K562 (cell line): ENCODE measurements around the gene CAMK2N1. TPM values are rescaled to one million over a fixed set of nuclear protein-coding genes. Genes with fewer than 3 reads are reported as not detected.

ENCODE experiments used
- BRD9 ChIP-seq: fragments of 450-650 bp; IDR thresholded peaks from 2 replicates; pipeline ENCODE4 v1.6.1; 2018; ENCODE audit warnings: low read depth; ENCODE audit not compliant: partially characterized antibody
- CREB3 ChIP-seq: fragments of 450-650 bp; conservative IDR thresholded peaks from 2 replicates; pipeline ENCODE4 v1.6.1; 2016; ENCODE audit warnings: missing genetic modification characterization, low read depth, mild to moderate bottlenecking, missing compliant biosample characterization, moderate library complexity
- FOXJ2 ChIP-seq: fragments of 200-800 bp; sonication (Bioruptor generic); IDR thresholded peaks from 2 replicates; pipeline ENCODE4 v1.6.1; 2016; ENCODE audit warnings: missing genetic modification characterization, missing compliant biosample characterization
- JUNB ChIP-seq: fragments of 450-650 bp; formaldehyde crosslinking; conservative IDR thresholded peaks from 2 replicates; pipeline ENCODE4 v1.4.0; 2020; ENCODE audit warnings: mild to moderate bottlenecking
- L3MBTL2 ChIP-seq: fragments of 450-650 bp; IDR thresholded peaks from 2 replicates; pipeline ENCODE4 v1.6.1; 2016; ENCODE audit warnings: mild to moderate bottlenecking, moderate library complexity
- MYC ChIP-seq, 2 experiments: fragments of 250-450 bp in 1 of 2; sonication (Bioruptor Pico) in 1 of 2; IDR thresholded peaks; 2 replicates each; pipeline versions ENCODE4 v1.5.1 to v1.6.1; 2012 to 2021; ENCODE audit warnings: low read depth in 2 of 2, borderline replicate concordance in 1 of 2, improper control_type of control experiment in 1 of 2, low read length in 1 of 2, mild to moderate bottlenecking in 1 of 2, moderate library complexity in 1 of 2
- NR1H2 ChIP-seq: sonication (generic); formaldehyde crosslinking; IDR thresholded peaks from 2 replicates; pipeline ENCODE4 v1.4.0; 2020; ENCODE audit warnings: mild to moderate bottlenecking, missing genetic modification reagents
- PRMT5 ChIP-seq: sonication (generic); formaldehyde crosslinking; IDR thresholded peaks from 2 replicates; pipeline ENCODE4 v1.5.0; 2020; ENCODE audit warnings: missing genetic modification reagents
- RAD51 ChIP-seq: fragments of 450-650 bp; IDR thresholded peaks from 2 replicates; pipeline ENCODE4 v1.7.1; 2016; ENCODE audit warnings: low read depth, mild to moderate bottlenecking, borderline replicate concordance
- SOX6 ChIP-seq: fragments of 450-650 bp; IDR thresholded peaks from 2 replicates; pipeline ENCODE4 v1.6.1; 2014; ENCODE audit warnings: mild to moderate bottlenecking
- SREBF2 ChIP-seq: sonication (generic); formaldehyde crosslinking; IDR thresholded peaks from 2 replicates; pipeline ENCODE4 v1.4.0; 2020; ENCODE audit warnings: mild to moderate bottlenecking, missing genetic modification reagents
- SRSF1 ChIP-seq: fragments of 200-400 bp; formaldehyde crosslinking; IDR thresholded peaks from 2 replicates; pipeline ENCODE4 v1.6.1; 2017; ENCODE audit warnings: mild to moderate bottlenecking, low read depth, low read length, moderate library complexity
- STAT5A ChIP-seq: IDR thresholded peaks from 2 replicates; pipeline ENCODE4 v1.6.1; 2012; ENCODE audit warnings: low read length, inconsistent platforms, borderline replicate concordance
- XRCC5 ChIP-seq: fragments of 200-400 bp; formaldehyde crosslinking; IDR thresholded peaks from 2 replicates; pipeline ENCODE4 v1.6.1; 2017; ENCODE audit warnings: low read depth, mild to moderate bottlenecking, low read length
- ZEB2 ChIP-seq: fragments of 450-650 bp; IDR thresholded peaks from 2 replicates; pipeline ENCODE4 v1.6.1; 2016
- ZNF146 ChIP-seq: IDR thresholded peaks from one replicate; pipeline ENCODE4 v1.6.1; 2018; ENCODE audit warnings: missing compliant biosample characterization; ENCODE audit not compliant: unreplicated experiment
- ZNF431 ChIP-seq: sonication (generic); formaldehyde crosslinking; IDR thresholded peaks from 2 replicates; pipeline ENCODE4 v1.8.0; 2022; ENCODE audit warnings: mild to moderate bottlenecking, missing genetic modification reagents
- ZNF444 ChIP-seq: fragments of 250-450 bp; sonication (Bioruptor Pico); IDR thresholded peaks from 2 replicates; pipeline ENCODE4 v1.4.0; 2020; ENCODE audit warnings: mild to moderate bottlenecking, moderate library complexity
- ZSCAN29 ChIP-seq: fragments of 450-650 bp; IDR thresholded peaks from 2 replicates; pipeline ENCODE4 v1.6.1; 2017
- polyA plus RNA-seq, 8 experiments: library from polyadenylated mRNA; depleted of rRNA in 4 of 8; stranded (reverse) in 5 of 8; unstranded in 3 of 8; fragments of >200 nt; fragmentation: Nextera tagmentation in 2 of 8; fragmentation: Illumina TruSeq in 1 of 8; extraction: Ambion mirVana in 2 of 8; extraction: Trizol in 1 of 8; gene quantifications; 2 replicates each; pipeline versions ENCODE4 v1.2.1 to v1.2.3, GENCODE V29; 2011 to 2014; ENCODE audit warnings: inconsistent platforms in 1 of 8, missing spikeins in 1 of 8
- total RNA-seq, 7 experiments: library from RNA; depleted of rRNA in 6 of 7; stranded (reverse); fragments of >200 nt in 6 of 7; fragmentation: Illumina TruSeq in 2 of 7; extraction: Trizol in 2 of 7; gene quantifications; 2 replicates each; pipeline versions ENCODE4 v1.2.1 to v1.2.3, GENCODE V29; 2011 to 2021; ENCODE audit warnings: low replicate concordance in 1 of 7
- TF ChIP-seq, protein P1 (sequence below), 2 experiments: IDR thresholded peaks in 1 of 2; conservative IDR thresholded peaks in 1 of 2; 2 replicates each; pipeline ENCODE4 v1.6.1; 2016; ENCODE audit warnings: low read depth in 2 of 2, mild to moderate bottlenecking in 1 of 2, missing compliant biosample characterization in 1 of 2, missing genetic modification characterization in 1 of 2, moderate library complexity in 1 of 2
- TF ChIP-seq, protein P2 (sequence below): fragments of 250-450 bp; sonication (Bioruptor Pico); IDR thresholded peaks from 2 replicates; pipeline ENCODE4 v1.8.0; 2021; ENCODE audit warnings: moderate library complexity, mild to moderate bottlenecking, inconsistent platforms
- TF ChIP-seq, protein P3 (sequence below): sonication (generic); formaldehyde crosslinking; IDR thresholded peaks from 2 replicates; pipeline ENCODE4 v1.9.0; 2022; ENCODE audit warnings: mild to moderate bottlenecking, missing genetic modification reagents
- TF ChIP-seq, protein P4 (sequence below): sonication (generic); formaldehyde crosslinking; IDR thresholded peaks from 2 replicates; pipeline ENCODE4 v1.8.0; 2022; ENCODE audit warnings: missing genetic modification reagents, mild to moderate bottlenecking, moderate library complexity, borderline replicate concordance

The CAMK2N1 gene
- total and polyA plus RNA-seq, 9 of the 15 experiments (the other 6 are each of a cell fraction or from before 2014, with no cell fraction given) = 0.09 to 1.4 (median 0.34) TPM

DNA sequence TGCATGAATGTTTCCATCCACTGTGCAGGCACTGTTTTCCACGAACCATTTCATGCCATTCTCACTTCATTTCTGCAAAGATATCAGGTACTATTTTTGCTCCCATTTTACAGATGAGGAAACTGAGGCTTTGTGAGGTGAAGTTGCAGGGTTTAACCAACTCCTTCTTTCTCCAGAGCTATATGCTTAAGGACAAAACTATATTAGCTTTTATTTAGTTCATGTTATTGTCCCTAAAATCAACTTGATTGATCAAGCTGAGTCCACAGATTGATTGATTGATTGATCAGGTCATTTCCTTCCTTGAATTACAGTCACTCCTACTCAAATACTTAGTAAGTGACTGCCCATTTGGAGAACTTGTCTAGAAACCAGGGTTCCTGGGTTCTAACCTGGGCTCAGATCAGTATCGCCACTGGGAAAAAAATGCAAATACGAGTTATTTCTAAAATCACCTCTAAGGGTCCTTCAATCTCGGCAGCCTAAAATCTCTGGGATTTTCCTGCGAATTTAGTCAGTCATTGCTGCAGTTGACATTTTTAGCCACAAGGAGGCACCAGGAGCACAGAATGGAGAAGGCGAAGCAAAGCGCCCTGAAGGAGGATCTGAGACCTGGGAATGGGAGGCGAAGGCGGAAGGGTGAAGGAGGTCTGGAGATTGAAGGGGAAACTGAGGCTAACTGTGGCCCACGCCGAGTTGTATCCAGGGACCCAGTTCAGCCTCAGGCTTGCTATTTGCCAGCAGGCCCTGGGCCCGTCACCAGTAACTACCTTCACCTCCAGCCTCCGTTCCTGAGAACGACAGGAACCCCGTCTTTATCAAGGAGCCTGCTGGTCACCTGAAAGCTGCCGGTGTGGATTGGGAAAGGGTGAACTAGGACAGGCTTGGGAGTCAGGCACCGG lies 36.2 kb upstream of the CAMK2N1 start (continued):
- TF ChIP-seq RAD51 = no peak
- TF ChIP-seq ZEB2 = no peak
- no peak for TF ChIP-seq BRD9
- TF ChIP-seq SOX6 = no peak
- no peak for TF ChIP-seq FOXJ2 (tag)
- TF ChIP-seq, protein P1, sequence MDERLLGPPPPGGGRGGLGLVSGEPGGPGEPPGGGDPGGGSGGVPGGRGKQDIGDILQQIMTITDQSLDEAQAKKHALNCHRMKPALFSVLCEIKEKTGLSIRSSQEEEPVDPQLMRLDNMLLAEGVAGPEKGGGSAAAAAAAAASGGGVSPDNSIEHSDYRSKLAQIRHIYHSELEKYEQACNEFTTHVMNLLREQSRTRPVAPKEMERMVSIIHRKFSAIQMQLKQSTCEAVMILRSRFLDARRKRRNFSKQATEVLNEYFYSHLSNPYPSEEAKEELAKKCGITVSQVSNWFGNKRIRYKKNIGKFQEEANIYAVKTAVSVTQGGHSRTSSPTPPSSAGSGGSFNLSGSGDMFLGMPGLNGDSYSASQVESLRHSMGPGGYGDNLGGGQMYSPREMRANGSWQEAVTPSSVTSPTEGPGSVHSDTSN (CRISPR knock-in tag; IDR thresholded peaks at IDR 0.05; ENCODE audit: low read depth) = no peak
- TF ChIP-seq, protein P1 (tag; conservative IDR thresholded peaks at IDR 0.05; ENCODE audit: low read depth) = peak; percentile 32; the same call in 1 of the 2 replicates
- TF ChIP-seq, protein P2, sequence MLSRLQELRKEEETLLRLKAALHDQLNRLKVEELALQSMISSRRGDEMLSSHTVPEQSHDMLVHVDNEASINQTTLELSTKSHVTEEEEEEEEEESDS (CRISPR knock-in tag) = no peak
- no peak for TF ChIP-seq ZNF146
- 0 out of 2 replicates have a peak, but pooled peaks have one; percentile 13 for TF ChIP-seq L3MBTL2
- TF ChIP-seq XRCC5 = peak; percentile 72; the same call in 1 of the 2 replicates
- TF ChIP-seq, protein P3, sequence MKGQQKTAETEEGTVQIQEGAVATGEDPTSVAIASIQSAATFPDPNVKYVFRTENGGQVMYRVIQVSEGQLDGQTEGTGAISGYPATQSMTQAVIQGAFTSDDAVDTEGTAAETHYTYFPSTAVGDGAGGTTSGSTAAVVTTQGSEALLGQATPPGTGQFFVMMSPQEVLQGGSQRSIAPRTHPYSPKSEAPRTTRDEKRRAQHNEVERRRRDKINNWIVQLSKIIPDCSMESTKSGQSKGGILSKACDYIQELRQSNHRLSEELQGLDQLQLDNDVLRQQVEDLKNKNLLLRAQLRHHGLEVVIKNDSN (CRISPR knock-in tag) = 0 out of 2 replicates have a peak, but pooled peaks have one; percentile 30
- TF ChIP-seq, protein P4, sequence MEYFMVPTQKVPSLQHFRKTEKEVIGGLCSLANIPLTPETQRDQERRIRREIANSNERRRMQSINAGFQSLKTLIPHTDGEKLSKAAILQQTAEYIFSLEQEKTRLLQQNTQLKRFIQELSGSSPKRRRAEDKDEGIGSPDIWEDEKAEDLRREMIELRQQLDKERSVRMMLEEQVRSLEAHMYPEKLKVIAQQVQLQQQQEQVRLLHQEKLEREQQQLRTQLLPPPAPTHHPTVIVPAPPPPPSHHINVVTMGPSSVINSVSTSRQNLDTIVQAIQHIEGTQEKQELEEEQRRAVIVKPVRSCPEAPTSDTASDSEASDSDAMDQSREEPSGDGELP (CRISPR knock-in tag) = no peak; the same call in 1 of the 2 replicates
- TF ChIP-seq ZNF431 = no peak
- no peak for TF ChIP-seq CREB3 (tag)
- TF ChIP-seq JUNB (CRISPR knock-in tag) = no peak
- TF ChIP-seq SREBF2 = no peak
- TF ChIP-seq MYC (IDR thresholded peaks at IDR 0.05; ENCODE audit: low read depth, low read length) = no peak
- TF ChIP-seq MYC (CRISPR knock-in tag; IDR thresholded peaks at IDR 0.05; ENCODE audit: borderline replicate concordance, low read depth) = no peak
- TF ChIP-seq SRSF1 = no peak
- TF ChIP-seq NR1H2 (CRISPR knock-in tag) = no peak
- no peak for TF ChIP-seq PRMT5 (CRISPR knock-in tag)
- no peak for TF ChIP-seq STAT5A
- no peak for TF ChIP-seq ZNF444 (CRISPR knock-in tag)
- TF ChIP-seq ZSCAN29 = no peak
